HUES6 (cell line): ENCODE data around the gene CABLES2.
"Not testable (repeated sequence)": the region's sequence is repeated elsewhere in the genome, so short reads cannot be mapped to it uniquely, and the experiment has no call there.

Experiments used
- H3K27ac ChIP-seq: 2 replicates; pipeline ENCODE4 v1.7.0; 2013; ENCODE audit warnings: low read depth, mild to moderate bottlenecking, low read length, inconsistent platforms
- H3K27me3 ChIP-seq: 2 replicates; pipeline ENCODE4 v1.6.1; 2013; ENCODE audit warnings: low read length; ENCODE audit not compliant: control insufficient read depth, insufficient read depth
- H3K36me3 ChIP-seq: 2 replicates; pipeline ENCODE4 v1.6.1; 2013; ENCODE audit warnings: low read length; ENCODE audit not compliant: control insufficient read depth, insufficient read depth
- H3K4me1 ChIP-seq: 2 replicates; pipeline ENCODE4 v1.6.1; 2013; ENCODE audit warnings: low read length; ENCODE audit not compliant: control insufficient read depth, insufficient read depth
- H3K4me3 ChIP-seq: 2 replicates; pipeline ENCODE4 v1.5.1; 2013; ENCODE audit warnings: low read depth, low read length
- H3K9ac ChIP-seq: one replicate; pipeline ENCODE4 v1.6.1; 2013; ENCODE audit warnings: mild to moderate bottlenecking, low read length
- H3K9me3 ChIP-seq: 2 replicates; pipeline ENCODE4 v1.6.1; 2013; ENCODE audit warnings: low read depth, low read length; ENCODE audit not compliant: control insufficient read depth, insufficient read depth

CABLES2 gene

GRCh38 chr20:62382306-62383198, 24.5 kb downstream of the CABLES2 start:
- Histone ChIP-seq H3K9ac (no peak overlapping the region), H3K4me1 (peaks cover 25% of the 10 kb centered on the region), H3K9me3 (no peaks in the 10 kb centered on the region), H3K27ac (no peak overlapping the region), H3K27me3 (no peaks in the 10 kb centered on the region), H3K36me3 (peaks cover 13% of the 10 kb centered on the region), H3K4me3 (no peak overlapping the region)

GRCh38 chr20:62381842-62382241, 25.2 kb downstream of the CABLES2 start:
- Histone ChIP-seq H3K4me3 (no peak overlapping the region), H3K9ac (no peak overlapping the region), H3K9me3 (no peaks in the 10 kb centered on the region), H3K4me1 (peaks cover 32% of the 10 kb centered on the region), H3K36me3 (peaks cover 9% of the 10 kb centered on the region), H3K27me3 (no peaks in the 10 kb centered on the region), H3K27ac (no peak overlapping the region)

- H3K27me3 ChIP-seq = no peaks in the 10 kb centered on the region
- peaks cover 9% of the 10 kb centered on the region for H3K36me3 ChIP-seq
- no peak overlapping the region for H3K9ac ChIP-seq
- H3K27ac ChIP-seq = no peak overlapping the region
- peaks cover 37% of the 10 kb centered on the region for H3K4me1 ChIP-seq
- H3K4me3 ChIP-seq = no peak overlapping the region
- H3K9me3 ChIP-seq = no peaks in the 10 kb centered on the region
These were observed 25.8 kb downstream of the CABLES2 start for GRCh38 chr20:62381202-62381797.

GRCh38 chr20:62378215-62378614, 28.9 kb downstream of the CABLES2 start:
- H3K27ac ChIP-seq = peak overlapping the region; percentile 91
- H3K9me3 ChIP-seq = no peaks in the 10 kb centered on the region
- no peaks in the 10 kb centered on the region for H3K27me3 ChIP-seq
- peak overlapping the region; percentile 0 for H3K9ac ChIP-seq
- H3K4me3 ChIP-seq = no peak overlapping the region
- peaks cover 50% of the 10 kb centered on the region for H3K4me1 ChIP-seq
- peaks cover 9% of the 10 kb centered on the region for H3K36me3 ChIP-seq

GRCh38 chr20:62377615-62378178, 29.4 kb downstream of the CABLES2 start:
- Histone ChIP-seq H3K9ac (peak overlapping the region; percentile 0), H3K27ac (peak overlapping the region; percentile 91), H3K9me3 (no peaks in the 10 kb centered on the region), H3K36me3 (peaks cover 9% of the 10 kb centered on the region), H3K4me1 (peaks cover 50% of the 10 kb centered on the region), H3K27me3 (no peaks in the 10 kb centered on the region), H3K4me3 (no peak overlapping the region)

- peaks cover 46% of the 10 kb centered on the region for H3K4me1 ChIP-seq
- peaks cover 6% of the 10 kb centered on the region for H3K36me3 ChIP-seq
- H3K4me3 ChIP-seq = no peak overlapping the region
- H3K27me3 ChIP-seq = no peaks in the 10 kb centered on the region
- no peaks in the 10 kb centered on the region for H3K9me3 ChIP-seq
- peak overlapping the region; percentile 28 for H3K9ac ChIP-seq
- H3K27ac ChIP-seq = peak overlapping the region; percentile 18; the same call in 1 of the 2 replicates
These were observed 30.0 kb downstream of the CABLES2 start for GRCh38 chr20:62377064-62377461.

- peak overlapping the region; percentile 18; the same call in 1 of the 2 replicates for H3K27ac ChIP-seq
These were observed 30.7 kb downstream of the CABLES2 start for GRCh38 chr20:62376112-62377063.

GRCh38 chr20:62374331-62375152, 32.5 kb downstream of the CABLES2 start:
- H3K9ac ChIP-seq = no peak overlapping the region
- H3K27me3 ChIP-seq = no peaks in the 10 kb centered on the region
- H3K27ac ChIP-seq = no peak overlapping the region
- H3K4me3 ChIP-seq = no peak overlapping the region
- peaks cover 55% of the 10 kb centered on the region for H3K4me1 ChIP-seq
- no peaks in the 10 kb centered on the region for H3K9me3 ChIP-seq
- no peaks in the 10 kb centered on the region for H3K36me3 ChIP-seq

More at GRCh38 chr20:62376112-62377063, 30.7 kb downstream of the CABLES2 start:
- H3K27me3 ChIP-seq = no peaks in the 10 kb centered on the region
- H3K36me3 ChIP-seq = no peaks in the 10 kb centered on the region
- no peaks in the 10 kb centered on the region for H3K9me3 ChIP-seq
- H3K9ac ChIP-seq = peak overlapping the region; percentile 28
- no peak overlapping the region for H3K4me3 ChIP-seq
- H3K4me1 ChIP-seq = peaks cover 45% of the 10 kb centered on the region

- not testable (repeated sequence) for H3K27ac ChIP-seq, H3K36me3 ChIP-seq, H3K4me3 ChIP-seq, H3K27me3 ChIP-seq, H3K9ac ChIP-seq, H3K9me3 ChIP-seq
- peaks cover 60% of the 10 kb centered on the region for H3K4me1 ChIP-seq
These were observed 33.4 kb downstream of the CABLES2 start for GRCh38 chr20:62373631-62374179.
